ENCODE measurements around the gene KRTAP10-4.
"Not testable (repeated sequence)": the region's sequence is repeated elsewhere in the genome, so short reads cannot be mapped to it uniquely, and the experiment has no call there.

Gene KRTAP10-4

DNA sequence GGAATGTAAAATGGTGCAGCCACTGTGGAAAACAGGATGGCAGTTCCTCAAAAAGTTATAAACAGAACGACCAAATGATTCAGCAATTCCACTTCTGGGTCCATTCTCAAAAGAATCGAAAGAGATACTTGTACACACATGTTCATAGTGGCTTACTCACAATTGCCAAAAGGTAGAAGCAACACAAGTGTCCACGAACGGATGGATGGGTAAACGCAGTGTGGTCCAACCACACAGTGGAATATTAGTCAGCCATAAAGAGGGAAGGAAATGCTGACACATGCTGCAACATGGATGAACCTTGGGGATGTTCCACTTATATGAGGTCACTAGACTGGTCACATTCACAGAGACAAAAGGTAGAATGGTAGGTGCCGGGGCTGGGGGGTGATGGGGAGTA is 38.8 kb upstream of the KRTAP10-4 start:
- DNase-seq = no peak

GRCh38 chr21:44535963-44536362 is 37.6 kb upstream of the KRTAP10-4 start:
- DNase-seq = no peak

DNA sequence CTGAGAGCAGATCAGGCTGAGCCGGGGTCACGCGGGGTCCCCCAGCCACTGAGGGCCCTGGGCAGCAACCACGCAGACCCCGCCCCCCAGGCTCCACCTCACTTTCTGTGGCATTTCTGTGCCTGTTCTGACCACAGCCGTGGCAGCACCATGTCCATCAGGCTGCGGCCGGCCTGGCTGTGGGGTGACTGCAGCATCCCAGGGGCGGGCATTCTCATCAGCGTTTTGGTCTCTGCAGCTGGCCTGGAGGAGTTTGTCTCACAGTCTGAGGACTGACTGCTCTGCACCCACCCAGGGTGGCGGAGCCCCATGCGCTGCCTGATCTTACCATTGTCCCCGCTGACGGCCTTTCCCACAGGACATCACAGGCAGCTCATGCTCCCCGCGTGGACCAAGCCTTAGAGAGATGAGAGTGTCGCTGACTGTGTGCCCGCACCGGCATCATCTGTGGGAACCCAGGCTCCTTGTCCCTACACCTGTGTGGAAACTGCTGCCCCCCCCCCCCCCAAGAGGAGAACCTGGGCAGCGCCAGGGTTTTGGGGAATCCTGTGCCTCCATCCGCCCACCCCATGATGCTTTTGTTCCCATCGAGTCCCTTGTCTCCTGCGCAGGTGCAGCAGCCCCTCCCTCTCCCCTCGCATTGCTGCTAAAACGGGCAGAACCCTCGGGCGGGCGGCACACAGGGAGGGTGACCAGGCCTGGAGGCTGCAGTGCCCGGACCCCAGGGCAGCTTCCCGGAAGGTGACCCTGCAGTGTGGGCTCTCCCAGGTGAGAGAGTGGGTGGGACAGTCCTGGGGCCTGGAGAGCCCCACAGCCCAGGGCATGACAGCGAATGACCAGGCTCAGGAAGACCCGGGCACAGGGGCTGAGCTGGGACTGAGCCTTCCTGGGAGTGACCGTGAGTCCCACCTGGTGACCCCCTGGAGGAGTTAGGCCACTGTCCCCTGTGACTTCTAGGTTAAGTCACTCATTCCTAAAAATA is 35.3 kb upstream of the KRTAP10-4 start:
- DNase-seq = no peak

DNA sequence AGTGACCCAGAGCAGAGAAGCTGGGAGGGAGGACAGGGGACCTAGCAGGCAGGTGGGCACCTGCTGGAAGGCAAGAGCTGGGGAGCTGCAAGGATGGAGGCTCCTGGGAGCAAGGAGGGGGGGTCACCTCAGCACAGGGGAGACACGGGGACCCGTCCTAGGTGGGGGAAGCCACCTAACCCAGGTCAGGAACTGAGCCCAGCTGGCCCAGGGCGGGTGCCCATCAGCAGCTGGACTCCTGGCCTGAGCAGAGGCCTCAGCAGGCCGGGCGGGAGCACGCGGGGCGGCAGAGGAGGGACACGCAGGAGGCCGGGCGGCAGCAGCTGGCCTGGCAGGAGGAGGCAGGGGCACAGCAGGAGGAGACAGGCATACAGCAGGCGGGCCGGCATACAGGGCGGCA is 34.5 kb upstream of the KRTAP10-4 start:
- no peak for DNase-seq

DNA sequence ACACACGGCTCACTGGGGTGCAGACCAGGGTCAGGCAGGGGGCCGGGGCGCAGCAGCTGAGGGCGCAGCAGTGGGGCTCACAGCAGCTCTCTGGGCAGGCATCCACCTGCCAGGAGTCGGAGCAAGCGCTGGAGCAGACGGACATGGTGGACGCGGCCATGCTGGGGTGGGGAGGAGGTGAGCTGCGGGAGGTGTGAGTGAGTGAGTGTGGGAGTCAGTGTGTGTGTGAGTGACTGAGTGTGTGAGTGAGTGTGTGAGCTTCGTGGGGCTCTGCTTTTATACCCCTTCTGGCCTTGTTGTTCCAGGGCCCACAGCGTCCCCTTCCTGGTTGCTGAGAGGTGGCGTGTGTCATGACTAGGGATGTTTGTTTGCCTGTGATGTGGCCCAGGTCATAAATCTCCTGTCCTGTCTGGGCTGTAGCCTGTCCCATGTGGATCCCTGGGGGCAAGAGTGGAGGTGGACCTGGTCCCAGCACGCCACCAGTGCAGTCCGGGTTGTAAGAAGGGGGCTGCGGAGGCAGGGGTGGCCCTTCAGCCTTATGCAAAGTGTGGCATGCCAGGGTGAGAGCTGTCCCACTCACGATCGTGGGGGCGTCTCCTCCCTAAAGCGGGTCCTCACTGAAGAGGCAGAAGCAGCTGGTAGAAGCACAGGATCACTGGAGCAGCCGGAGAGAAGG is 33.4 kb upstream of the KRTAP10-4 start, which contains the start of gene KRTAP10-1:
Gene KRTAP10-1, minus strand, starts transcription at position 205 of the 676 bp plus-strand sequence. Its CDS starts 45 bp downstream, at position 160.
- no peak for DNase-seq

DNA sequence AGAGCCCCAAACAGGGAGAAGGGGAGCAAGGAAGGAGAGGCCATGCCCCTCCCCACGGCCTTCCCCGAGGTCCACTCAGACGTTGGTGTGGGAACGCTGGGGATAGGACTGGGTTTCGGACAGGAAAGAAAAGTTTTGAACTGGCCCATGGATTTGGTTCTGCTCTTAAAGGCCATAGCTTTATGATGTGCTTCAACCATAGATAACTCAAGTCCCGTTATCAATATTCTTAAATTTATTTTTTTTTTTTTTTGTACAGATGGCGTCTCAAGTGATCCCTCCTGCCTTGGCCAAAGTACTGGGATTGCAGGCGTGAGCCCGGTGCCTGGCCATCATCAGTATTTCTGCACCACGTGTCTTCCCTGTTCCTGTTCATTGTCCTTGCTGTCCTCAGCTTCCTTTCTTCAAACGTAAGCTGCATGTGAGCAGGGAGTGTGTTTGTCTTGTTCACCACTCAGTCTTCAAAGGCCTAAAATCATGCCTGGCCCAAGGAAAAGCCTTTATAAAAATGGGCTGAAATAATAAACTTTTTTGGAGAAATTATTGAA is 32.7 kb upstream of the KRTAP10-4 start:
- DNase-seq = no peak

- no peak for DNase-seq
Measured at GRCh38 chr21:44542716-44543115, 30.8 kb upstream of the KRTAP10-4 start.

DNA sequence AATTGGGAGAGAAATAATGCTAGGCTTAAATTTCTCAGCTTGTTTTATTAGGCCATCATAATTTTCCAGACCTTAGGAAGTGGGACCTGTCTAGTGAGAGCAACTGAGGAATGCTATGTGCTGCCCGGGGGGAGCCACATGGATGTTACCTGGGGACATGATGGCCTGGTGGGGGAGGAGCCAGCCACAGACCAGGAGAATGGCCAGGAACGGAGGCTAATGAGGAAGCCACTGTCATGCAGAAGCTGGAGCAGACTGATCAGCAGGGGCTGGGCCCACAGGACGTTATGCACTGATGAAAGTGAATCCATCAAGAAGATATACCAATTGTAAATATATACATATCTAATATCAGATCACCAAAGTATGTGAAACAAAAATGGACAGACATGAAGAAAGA is 29.0 kb upstream of the KRTAP10-4 start:
- DNase-seq = no peak

GRCh38 chr21:44547656-44548331 is 25.7 kb upstream of the KRTAP10-4 start:
- DNase-seq = peak in 2 of 5 experiments; percentile 32 to 64

DNA sequence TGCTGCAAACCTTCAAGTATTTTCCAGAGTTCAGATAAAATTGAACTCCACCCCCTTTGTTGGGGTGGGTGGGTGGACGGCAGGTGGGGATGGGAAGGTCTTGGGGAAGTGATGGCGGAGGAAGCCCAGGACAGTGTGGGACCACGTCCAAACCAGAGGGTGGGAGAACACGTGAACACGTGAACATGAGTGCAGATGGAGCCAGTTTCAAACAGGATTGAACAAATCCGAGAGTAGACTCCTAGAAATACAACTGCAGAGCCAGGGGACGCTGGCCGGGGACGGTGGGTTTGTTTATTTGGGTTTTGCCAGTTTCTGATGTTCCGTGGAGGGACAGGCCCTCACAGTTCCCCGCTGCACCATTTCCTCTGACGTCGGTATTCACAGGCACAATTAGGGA is 25.1 kb upstream of the KRTAP10-4 start:
- DNase-seq = no peak

DNA sequence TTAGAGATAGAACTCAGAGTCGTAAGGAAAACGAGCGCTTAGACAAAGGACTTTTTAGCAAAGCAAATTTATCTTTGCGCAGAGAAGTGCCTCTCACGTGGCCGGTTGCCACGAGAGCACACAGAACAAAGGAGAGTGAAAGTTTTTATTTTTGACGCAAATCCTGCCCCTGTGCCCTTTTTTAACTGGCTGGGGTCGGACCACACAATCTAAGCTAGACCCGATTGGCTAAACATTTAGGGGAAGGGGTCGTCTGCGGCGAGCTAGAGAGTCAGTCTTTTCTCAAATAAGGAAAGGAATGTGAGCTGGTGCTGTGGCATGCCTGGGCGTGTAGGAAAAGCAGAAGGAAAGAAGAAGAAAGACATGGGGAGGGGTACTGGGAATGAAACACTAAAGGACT is 24.6 kb upstream of the KRTAP10-4 start:
- DNase-seq = no peak

DNA sequence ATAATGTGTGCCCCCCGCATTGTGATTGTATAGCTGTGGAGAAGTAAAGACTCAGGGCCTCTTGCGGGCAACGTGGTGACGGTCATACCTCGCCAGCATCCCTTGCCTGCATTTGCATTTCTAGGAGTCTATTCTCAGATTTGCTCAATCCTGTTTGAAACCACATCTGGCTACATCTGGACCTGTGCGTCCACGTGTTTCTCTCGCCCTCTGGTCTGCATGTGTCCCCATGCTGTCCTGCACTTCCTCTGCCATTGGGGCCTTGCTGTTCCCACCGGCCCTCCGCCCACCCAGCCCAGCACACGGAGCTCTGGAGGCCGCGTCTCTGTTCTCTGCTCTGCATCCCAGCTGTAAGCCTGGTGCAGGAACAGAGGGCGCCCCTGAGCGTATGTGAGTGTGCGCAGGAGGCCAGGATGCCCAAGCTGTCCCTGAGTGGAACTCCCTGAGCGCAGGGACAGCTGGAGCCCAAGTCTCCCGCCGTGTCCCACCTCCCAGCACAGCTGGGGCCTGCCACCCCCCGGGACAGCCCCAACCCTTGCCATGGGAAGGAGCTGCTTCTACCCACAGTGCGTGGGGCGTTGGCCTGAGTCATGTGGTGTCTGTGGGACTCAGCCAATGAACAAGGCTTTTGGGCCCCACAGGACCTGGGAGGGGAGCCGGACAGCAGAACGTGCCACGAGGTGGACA is 23.9 kb upstream of the KRTAP10-4 start:
- DNase-seq = no peak

- not testable (repeated sequence) for DNase-seq
Measured at GRCh38 chr21:44550285-44550684, 23.2 kb upstream of the KRTAP10-4 start.

DNA sequence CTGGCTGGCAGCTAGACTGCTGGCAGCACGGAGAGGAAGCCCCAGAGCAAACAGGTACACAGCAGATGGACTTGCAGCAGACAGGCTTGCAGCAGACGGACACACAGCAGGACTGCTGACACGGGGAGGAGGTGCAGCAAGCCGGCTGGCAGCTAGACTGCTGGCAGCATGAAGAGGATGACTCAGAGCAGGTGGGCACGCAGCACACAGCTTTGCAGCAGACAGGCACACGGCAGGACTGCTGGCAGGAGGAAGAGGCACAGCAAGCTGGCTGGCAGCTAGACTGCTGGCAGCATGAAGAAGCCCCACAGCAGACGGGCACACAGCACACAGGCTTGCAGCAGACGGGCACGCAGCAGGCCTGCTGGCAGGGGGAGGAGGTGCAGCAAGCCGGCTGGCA is 22.7 kb upstream of the KRTAP10-4 start:
- DNase-seq = no peak

GRCh38 chr21:44551340-44551961 is 22.1 kb upstream of the KRTAP10-4 start, which contains the start of gene KRTAP10-2:
Gene KRTAP10-2, minus strand, starts transcription at chr21:44551505. Its CDS starts 47 bp downstream, at chr21:44551458.
- DNase-seq = no peak

GRCh38 chr21:44552136-44552535 is 21.4 kb upstream of the KRTAP10-4 start:
- no peak for DNase-seq

DNA sequence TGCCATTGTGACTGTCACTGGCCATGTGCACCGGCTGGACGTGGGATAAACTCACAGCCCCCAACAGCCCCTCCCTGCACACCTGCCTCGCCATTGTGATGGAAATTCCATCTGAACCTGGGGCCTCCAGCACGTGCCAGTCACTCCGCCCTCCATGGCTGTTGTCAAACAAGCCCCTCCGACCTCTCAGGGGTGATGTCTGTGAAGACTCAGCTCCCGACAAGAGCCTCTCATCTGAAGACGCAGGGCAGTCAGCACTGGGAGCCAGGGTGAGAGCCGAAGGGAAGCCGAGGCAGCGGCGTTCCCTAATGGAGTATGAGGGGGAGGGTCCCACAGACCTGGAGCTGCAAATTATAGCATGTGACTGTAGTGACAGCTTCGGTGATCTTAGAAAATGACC is 20.8 kb upstream of the KRTAP10-4 start:
- DNase-seq = no peak

DNA sequence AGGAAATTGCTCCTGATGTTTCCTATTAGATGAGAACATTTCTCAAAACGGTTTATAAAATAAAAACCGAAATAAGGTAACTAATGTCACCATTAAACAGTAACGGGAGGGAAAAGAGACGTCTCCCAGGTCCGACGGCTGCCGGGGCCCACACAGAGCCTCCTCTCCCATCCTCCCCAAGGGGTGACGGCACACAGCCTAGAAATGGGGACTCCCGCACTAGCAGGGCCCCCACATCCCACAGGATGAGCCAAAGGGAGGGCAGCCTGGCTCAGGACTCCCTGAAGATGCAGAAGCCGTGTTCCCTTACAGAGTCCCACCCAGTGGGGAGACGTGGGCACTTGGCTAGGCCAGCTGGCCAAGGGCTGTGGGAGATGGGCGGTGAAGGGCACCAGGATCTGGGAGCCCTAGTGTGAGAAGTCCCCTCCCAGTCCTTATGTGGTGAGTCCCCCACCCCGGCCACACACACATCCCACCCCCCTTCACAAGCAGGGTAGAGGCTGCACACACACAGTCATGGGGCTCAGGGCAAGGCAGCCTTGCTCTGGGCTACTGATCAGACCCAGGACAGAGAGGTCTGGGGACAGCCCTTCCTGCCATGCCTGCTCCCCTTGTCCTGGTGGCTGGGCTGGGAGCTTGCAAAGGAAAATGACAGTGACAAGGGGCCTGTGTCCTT is 18.2 kb upstream of the KRTAP10-4 start:
- DNase-seq = no peak

GRCh38 chr21:44556879-44557278 is 16.6 kb upstream of the KRTAP10-4 start:
- DNase-seq = no peak

DNA sequence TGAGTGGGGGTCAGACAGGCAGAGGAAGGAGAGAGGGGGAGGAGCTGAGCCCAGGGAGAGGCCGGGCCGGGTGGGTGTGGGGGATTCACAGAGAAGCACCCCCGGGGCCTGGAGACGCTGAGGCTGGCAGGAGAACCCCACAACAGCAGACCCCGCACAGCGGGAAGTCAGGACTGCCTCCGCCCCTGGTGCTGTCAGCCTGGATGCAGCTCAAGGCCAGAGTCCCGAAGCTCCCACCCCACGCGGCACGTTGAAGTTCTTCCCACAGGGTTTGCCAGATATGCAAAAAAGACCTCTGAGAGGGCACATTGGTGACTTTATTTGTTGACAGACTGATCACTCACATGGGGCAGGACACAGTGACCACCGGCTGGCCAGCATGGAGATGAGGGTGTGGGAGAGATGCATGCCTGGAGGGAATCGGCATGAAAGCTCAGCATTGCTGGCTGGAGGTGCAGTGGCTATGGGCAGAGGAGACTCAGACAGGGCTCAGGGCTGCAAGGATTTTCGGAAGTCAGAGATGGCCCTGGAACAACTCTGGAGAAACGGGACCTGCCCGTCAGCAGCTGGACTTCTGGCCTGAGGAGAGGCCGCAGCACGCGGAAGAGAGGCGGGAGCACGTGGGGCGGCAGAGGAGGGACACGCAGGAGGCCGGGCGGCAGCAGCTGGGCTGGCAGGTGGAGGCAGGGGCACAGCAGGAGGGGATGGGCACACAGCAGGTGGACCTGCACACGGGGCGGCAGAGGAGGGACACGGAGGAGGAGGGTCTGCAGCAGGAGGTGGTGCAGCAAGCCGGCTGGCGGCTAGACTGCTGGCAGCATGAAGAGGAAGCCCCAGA is 15.8 kb upstream of the KRTAP10-4 start:
- no peak for DNase-seq
